B cell (primary cell): ENCODE measurements around the gene MYL7. TPM values are rescaled to one million over a fixed set of nuclear protein-coding genes. Genes with fewer than 3 reads are reported as not detected.
"Not testable (repeated sequence)": the region's sequence is repeated elsewhere in the genome, so short reads cannot be mapped to it uniquely, and the experiment has no call there.

Source experiments
- ATAC-seq: fragments of 200-7000 bp; cut with Tn5 transposase; one replicate; pipeline ENCODE4 v1.10.0; 2021; ENCODE audit warnings: low read depth, mild to moderate bottlenecking, moderate number of reproducible peaks, moderate library complexity
- CTCF ChIA-PET: fragments of 350-600 bp; sonication (Branson Sonifier 250); formaldehyde crosslinking; loops from one replicate; lab custom pipeline; 2021; ENCODE audit warnings: antibody characterized with exemption, inconsistent platforms; lab: Charles Lee
- POLR2A ChIA-PET: fragments of 350-600 bp; sonication (Branson Sonifier 250); formaldehyde crosslinking; loops from one replicate; lab custom pipeline; 2021; ENCODE audit warnings: antibody characterized with exemption; lab: Charles Lee
- DNase-seq: peaks from one replicate; pipeline ENCODE4 v3.0.0; 2013
- H2AFZ ChIP-seq: 2 replicates; pipeline ENCODE4 v1.6.1; 2012; ENCODE audit warnings: mild to moderate bottlenecking, low read depth, low read length; ENCODE audit not compliant: insufficient read depth, poor library complexity, severe bottlenecking
- H3K27ac ChIP-seq, 2 donors: 1 replicate in 1 of 2; 2 replicates in 1 of 2; pipeline ENCODE4 v1.5.1; 2012 to 2013; ENCODE audit warnings: low read length in 2 of 2, mild to moderate bottlenecking in 2 of 2, moderate library complexity in 1 of 2
- H3K27me3 ChIP-seq, 4 experiments: fragments of 200-600 bp in 1 of 4; sonication (generic) in 1 of 4; replicated peaks in 1 of 4; 1 replicate in 2 of 4; 2 replicates in 2 of 4; pipeline versions ENCODE4 v1.6.1 to v1.7.0; 2013 to 2016; ENCODE audit warnings: low read length in 3 of 4, mild to moderate bottlenecking in 2 of 4, mixed read lengths in 1 of 4, moderate library complexity in 1 of 4; ENCODE audit not compliant: insufficient read depth in 4 of 4, control insufficient read depth in 3 of 4; ENCODE audit errors: control extremely low read depth in 1 of 4
- H3K36me3 ChIP-seq, 2 experiments: replicated peaks in 1 of 2; 1 replicate in 1 of 2; 2 replicates in 1 of 2; pipeline versions ENCODE4 v1.6.1 to v1.7.1; 2013; ENCODE audit warnings: low read length in 1 of 2; ENCODE audit not compliant: insufficient read depth in 2 of 2, control insufficient read depth in 1 of 2; ENCODE audit errors: control extremely low read depth in 1 of 2, extremely low read depth in 1 of 2
- H3K4me1 ChIP-seq, 2 donors: fragments of 200-600 bp in 1 of 2; sonication (generic) in 1 of 2; 1 replicate in 1 of 2; 2 replicates in 1 of 2; pipeline versions ENCODE4 v1.5.1 to v1.6.1; 2013 to 2017; ENCODE audit warnings: low read length in 2 of 2; ENCODE audit not compliant: control insufficient read depth in 2 of 2, insufficient read depth in 2 of 2
- H3K4me2 ChIP-seq: replicated peaks from 2 replicates; pipeline ENCODE3; 2012; ENCODE audit warnings: mild to moderate bottlenecking, low read depth, low read length; ENCODE audit not compliant: poor library complexity, severe bottlenecking
- H3K4me3 ChIP-seq, 5 experiments: fragments of 200-600 bp in 1 of 5; sonication (generic) in 1 of 5; 1 replicate in 3 of 5; 2 replicates in 2 of 5; pipeline versions ENCODE4 v1.5.1 to v1.7.0; 2011 to 2016; ENCODE audit warnings: low read length in 4 of 5, mild to moderate bottlenecking in 4 of 5, low read depth in 2 of 5, control low read depth in 1 of 5, moderate library complexity in 1 of 5; ENCODE audit not compliant: insufficient read depth in 1 of 5; ENCODE audit errors: control extremely low read depth in 1 of 5, extremely low read depth in 1 of 5
- H3K79me2 ChIP-seq: fragments of 200-600 bp; sonication (generic); one replicate; pipeline ENCODE4 v1.6.0; 2016; ENCODE audit warnings: low read length; ENCODE audit not compliant: control insufficient read depth, insufficient read depth
- H3K9ac ChIP-seq: fragments of 200-600 bp; sonication (generic); 2 replicates; pipeline ENCODE4 v1.6.1; 2017; ENCODE audit warnings: mild to moderate bottlenecking, low read length, moderate library complexity
- H3K9me3 ChIP-seq, 3 donors: one replicate each; pipeline versions ENCODE4 v1.6.1 to v1.7.1; 2013; ENCODE audit warnings: low read length in 2 of 3; ENCODE audit not compliant: control insufficient read depth in 2 of 3, insufficient read depth in 1 of 3; ENCODE audit errors: control extremely low read depth in 1 of 3
- H4K20me1 ChIP-seq: 2 replicates; pipeline ENCODE4 v1.6.0; 2012; ENCODE audit warnings: mild to moderate bottlenecking, low read length; ENCODE audit not compliant: insufficient read depth, control insufficient read depth, poor library complexity, severe bottlenecking
- H3K27ac Mint-ChIP-seq: one replicate; pipeline ENCODE4 v1.8.0; 2021; ENCODE audit warnings: mixed read lengths
- H3K27me3 Mint-ChIP-seq: one replicate; pipeline ENCODE4 v1.8.0; 2021; ENCODE audit warnings: mixed read lengths
- H3K4me1 Mint-ChIP-seq: one replicate; pipeline ENCODE4 v1.8.0; 2021; ENCODE audit warnings: mixed read lengths
- H3K4me3 Mint-ChIP-seq: one replicate; pipeline ENCODE4 v1.8.0; 2021; ENCODE audit warnings: mixed read lengths
- H3K9me3 Mint-ChIP-seq: one replicate; pipeline ENCODE4 v1.8.0; 2022; ENCODE audit warnings: mixed read lengths; ENCODE audit not compliant: insufficient read depth
- EZH2 ChIP-seq: IDR thresholded peaks from 2 replicates; pipeline ENCODE4 v1.6.1; 2012; ENCODE audit warnings: borderline replicate concordance, low read depth, mild to moderate bottlenecking, moderate library complexity, low read length; ENCODE audit not compliant: insufficient read depth, poor library complexity, severe bottlenecking
- WGBS: methylation state at CpG from one replicate; pipeline ENCODE4 v1.1.5; 2013; ENCODE audit warnings: missing lambda C conversion rate; ENCODE audit not compliant: insufficient coverage; 5-methylcytosine and 5-hydroxymethylcytosine counted together
- intact Hi-C: fragments of 100-400 bp; cut with micrococcal nuclease; formaldehyde crosslinking; loops from one replicate; pipeline ENCODE4 v1.10.0; 2022
- polyA plus RNA-seq: library from polyadenylated mRNA; depleted of rRNA; stranded (reverse); fragments of >200 nt; gene quantifications from 2 replicates; pipeline ENCODE4 v1.2.3, GENCODE V29; 2012
- total RNA-seq, 2 donors: library from RNA; stranded (reverse); fragments of 120-200 nt in 1 of 2; gene quantifications; 1 replicate in 1 of 2; 2 replicates in 1 of 2; pipeline versions ENCODE4 v1.2.3 to v1.2.4, GENCODE V29; 2013 to 2022
- TF ChIP-seq, protein P1 (sequence below): fragments of 200-600 bp; IDR thresholded peaks from one replicate; pipeline ENCODE4 v1.8.0; 2022; ENCODE audit warnings: antibody characterized with exemption, mild to moderate bottlenecking

Gene MYL7
- total and polyA plus RNA-seq, 2 donors (not counting 1 experiment from before 2014, with no cell fraction given), result not detected

GRCh38 chr7:44172352-44172751, 31.2 kb upstream of the MYL7 start:
- H3K9me3 ChIP-seq, result no peaks in the 10 kb centered on the region
- Mint-ChIP-seq H3K27me3 (peaks cover 26% of the 10 kb centered on the region), H3K9me3 (no peaks in the 10 kb centered on the region), H3K27ac (no peak overlapping the region), H3K4me3 (no peak overlapping the region), H3K4me1 (peaks cover 15% of the 10 kb centered on the region)
- intact Hi-C loops, result no loop called here
- no peak overlapping the region for H3K27ac ChIP-seq
- peaks cover 7 to 13% of the 10 kb centered on the region in 2 donors for H3K4me1 ChIP-seq
- H4K20me1 ChIP-seq, result no peaks in the 10 kb centered on the region
- H3K79me2 ChIP-seq, result no peaks in the 10 kb centered on the region
- H3K27me3 ChIP-seq, result peaks cover 0 to 16% (median 1%) of the 10 kb centered on the region in 4 experiments
- no peak overlapping the region for H2AFZ ChIP-seq
- H3K4me3 ChIP-seq, result no peak overlapping the region
- no peak overlapping the region for H3K9ac ChIP-seq
- ChIA-PET CTCF (no interaction called here), POLR2A (no interaction called here)
- ATAC-seq (no peak), DNase-seq (no peak)
- no peak overlapping the region for H3K4me2 ChIP-seq
- no peaks in the 10 kb centered on the region for H3K36me3 ChIP-seq
- TF ChIP-seq, protein P1, sequence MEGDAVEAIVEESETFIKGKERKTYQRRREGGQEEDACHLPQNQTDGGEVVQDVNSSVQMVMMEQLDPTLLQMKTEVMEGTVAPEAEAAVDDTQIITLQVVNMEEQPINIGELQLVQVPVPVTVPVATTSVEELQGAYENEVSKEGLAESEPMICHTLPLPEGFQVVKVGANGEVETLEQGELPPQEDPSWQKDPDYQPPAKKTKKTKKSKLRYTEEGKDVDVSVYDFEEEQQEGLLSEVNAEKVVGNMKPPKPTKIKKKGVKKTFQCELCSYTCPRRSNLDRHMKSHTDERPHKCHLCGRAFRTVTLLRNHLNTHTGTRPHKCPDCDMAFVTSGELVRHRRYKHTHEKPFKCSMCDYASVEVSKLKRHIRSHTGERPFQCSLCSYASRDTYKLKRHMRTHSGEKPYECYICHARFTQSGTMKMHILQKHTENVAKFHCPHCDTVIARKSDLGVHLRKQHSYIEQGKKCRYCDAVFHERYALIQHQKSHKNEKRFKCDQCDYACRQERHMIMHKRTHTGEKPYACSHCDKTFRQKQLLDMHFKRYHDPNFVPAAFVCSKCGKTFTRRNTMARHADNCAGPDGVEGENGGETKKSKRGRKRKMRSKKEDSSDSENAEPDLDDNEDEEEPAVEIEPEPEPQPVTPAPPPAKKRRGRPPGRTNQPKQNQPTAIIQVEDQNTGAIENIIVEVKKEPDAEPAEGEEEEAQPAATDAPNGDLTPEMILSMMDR, result no peak
- TF ChIP-seq EZH2, result no peak

DNA sequence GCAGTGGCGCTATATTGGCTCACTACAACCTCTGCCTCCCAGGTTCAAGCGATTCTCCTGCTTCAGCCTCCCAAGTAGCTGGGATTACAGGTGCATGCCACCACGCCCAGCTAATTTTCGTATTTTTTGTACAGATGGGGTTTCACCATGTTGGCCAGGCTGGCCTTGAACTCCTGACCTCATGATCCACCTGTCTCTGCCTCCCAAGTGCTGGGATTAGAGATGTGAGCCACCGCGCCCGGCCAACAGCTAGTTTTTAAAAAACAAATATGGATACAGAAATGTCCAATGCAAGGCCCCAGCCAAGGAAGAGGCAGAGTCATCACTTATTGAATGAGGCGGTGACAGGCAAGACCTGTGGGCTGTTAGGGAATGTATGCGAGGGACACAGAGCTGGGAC, 30.8 kb upstream of the MYL7 start:
- WGBS, result 86% methylated on average over 7 of the region's 9 CpGs
- H3K27ac Mint-ChIP-seq, POLR2A ChIA-PET, H3K79me2 ChIP-seq, H3K4me3 Mint-ChIP-seq, H3K27ac ChIP-seq, H3K9me3 Mint-ChIP-seq, H3K4me2 ChIP-seq, CTCF ChIA-PET, H2AFZ ChIP-seq, H3K36me3 ChIP-seq, intact Hi-C loops, H3K9me3 ChIP-seq, H4K20me1 ChIP-seq, ATAC-seq, DNase-seq, H3K9ac ChIP-seq, H3K4me3 ChIP-seq: not testable (repeated sequence)
- Histone ChIP-seq H3K4me1 (peaks cover 7 to 13% of the 10 kb centered on the region in 2 donors), H3K27me3 (peaks cover 0 to 16% (median 1%) of the 10 kb centered on the region in 4 experiments)
- Mint-ChIP-seq H3K27me3 (peaks cover 22% of the 10 kb centered on the region), H3K4me1 (peaks cover 15% of the 10 kb centered on the region)
